Suprapubic skin (tissue), 4 donors: ENCODE measurements around the gene NTM.

Experiments used
- CTCF ChIP-seq, 2 donors: fragments of 200-600 bp in 1 of 2; fragments of 450-650 bp in 1 of 2; sonication (generic) in 1 of 2; IDR thresholded peaks; one replicate each; pipeline ENCODE4 v1.5.1; 2016 to 2019; ENCODE audit warnings: antibody characterized with exemption in 2 of 2, mild to moderate bottlenecking in 1 of 2, moderate library complexity in 1 of 2
- EP300 ChIP-seq: sonication (generic); formaldehyde crosslinking; IDR thresholded peaks from one replicate; pipeline ENCODE4 v1.6.1; 2017; ENCODE audit warnings: antibody characterized with exemption
- POLR2AphosphoS5 ChIP-seq, 3 donors: sonication (generic); formaldehyde crosslinking; IDR thresholded peaks; one replicate each; pipeline ENCODE4 v1.6.1; 2017; ENCODE audit warnings: antibody characterized with exemption in 3 of 3

- TF ChIP-seq CTCF (IDR thresholded peaks at IDR 0.05) (no peak), EP300 (no peak), POLR2AphosphoS5 (IDR thresholded peaks at IDR 0.05) (no peak)
Measured at GRCh38 chr11:132168344-132168981, 798.0 kb downstream of the NTM start.
